ENCODE results near the gene DDN. TPM values are rescaled to one million over a fixed set of nuclear protein-coding genes. Genes with fewer than 3 reads are reported as not detected.

Gene DDN
- total RNA-seq, 4 donors from 2014 or later = 0.19 to 0.40 (median 0.26) TPM

- no peak for TF ChIP-seq POLR2A (IDR thresholded peaks at IDR 0.05)
- TF ChIP-seq CTCF (IDR thresholded peaks at IDR 0.05) = no peak
- no peak for DNase-seq
- H3K27me3 ChIP-seq = peaks cover 2 to 98% (median 30%) of the 10 kb centered on the region in 4 donors
- H3K4me1 ChIP-seq = peaks cover 35 to 61% (median 41%) of the 10 kb centered on the region in 3 donors
- H3K9me3 ChIP-seq = no peaks in the 10 kb centered on the region
- intact Hi-C loops (cut with DNase I) = no loop called here
- H3K4me3 ChIP-seq = no peak overlapping the region
- H3K36me3 ChIP-seq = no peaks in the 10 kb centered on the region
- WGBS, 2 donors = 45 to 52% methylated on average over 4 to 10 of the region's 12 CpGs
- H3K27ac ChIP-seq = peak overlapping the region in 1 of 4 donors; percentile 49
Measured at GRCh38 chr12:48973531-48973930, 25.6 kb downstream of the DDN start.

GRCh38 chr12:48972952-48973483 lies 26.2 kb downstream of the DDN start:
- Histone ChIP-seq H3K27ac (peak overlapping the region in 1 of 4 donors; percentile 49), H3K4me1 (peaks cover 30 to 56% (median 36%) of the 10 kb centered on the region in 3 donors), H3K9me3 (no peaks in the 10 kb centered on the region), H3K4me3 (no peak overlapping the region), H3K36me3 (no peaks in the 10 kb centered on the region), H3K27me3 (peaks cover 0 to 92% (median 26%) of the 10 kb centered on the region in 4 donors)
- no peak for TF ChIP-seq POLR2A (IDR thresholded peaks at IDR 0.05)
- TF ChIP-seq CTCF (IDR thresholded peaks at IDR 0.05) = no peak
- intact Hi-C loops (cut with DNase I) = no loop called here
- 60% methylated on average over 2 of the region's 3 CpGs; no CpG with 5 or more reads in 1 of the 2 donors for WGBS, 2 donors
- DNase-seq = no peak

- DNase-seq = no peak
- WGBS, 2 donors = 3 to 10% methylated on average over 6 to 11 of the region's 23 CpGs
Measured at GRCh38 chr12:48972213-48972951, 26.8 kb downstream of the DDN start.

GRCh38 chr12:48970702-48971334 lies 28.4 kb downstream of the DDN start:
- peak overlapping the region in 3 of 4 donors; percentile 38 to 63 (median 40) for H3K4me3 ChIP-seq
- no peak overlapping the region for H3K27ac ChIP-seq
- peaks cover 26 to 51% (median 31%) of the 10 kb centered on the region in 3 donors for H3K4me1 ChIP-seq
- no peaks in the 10 kb centered on the region for H3K36me3 ChIP-seq
- no peak for DNase-seq
- TF ChIP-seq CTCF (IDR thresholded peaks at IDR 0.05) = no peak
- TF ChIP-seq POLR2A (IDR thresholded peaks at IDR 0.05) = no peak
- intact Hi-C loops (cut with DNase I) = no loop called here
- H3K27me3 ChIP-seq = peaks cover 0 to 70% (median 21%) of the 10 kb centered on the region in 4 donors
- WGBS, 2 donors = 17 to 19% methylated on average over 8 of the region's 10 CpGs
- no peaks in the 10 kb centered on the region for H3K9me3 ChIP-seq

More at GRCh38 chr12:48972213-48972951, 26.8 kb downstream of the DDN start:
- no peak overlapping the region for H3K27ac ChIP-seq
- H3K4me3 ChIP-seq = no peak overlapping the region
- peaks cover 0 to 86% (median 22%) of the 10 kb centered on the region in 4 donors for H3K27me3 ChIP-seq
- TF ChIP-seq CTCF (IDR thresholded peaks at IDR 0.05) = no peak
- no peak for TF ChIP-seq POLR2A (IDR thresholded peaks at IDR 0.05)
- H3K36me3 ChIP-seq = no peaks in the 10 kb centered on the region
- peaks cover 26 to 51% (median 31%) of the 10 kb centered on the region in 3 donors for H3K4me1 ChIP-seq
- H3K9me3 ChIP-seq = no peaks in the 10 kb centered on the region
- intact Hi-C loops (cut with DNase I) = no loop called here

All from esophagus squamous epithelium (tissue), 5 donors.